Smooth muscle cell (in vitro differentiated cells): Measurements from ENCODE around the gene GADD45A. TPM values are rescaled to one million over a fixed set of nuclear protein-coding genes. Genes with fewer than 3 reads are reported as not detected.
A peak's percentile ranks its signal among the peaks of the same experiment; 100 is the strongest.

Experiments
- DNase-seq: peaks from one replicate; lab custom pipeline; 2025; ENCODE audit not compliant: unreplicated experiment; lab: John Stamatoyannopoulos, UW
- H2AFZ ChIP-seq: fragments of 200-600 bp; sonication (generic); 2 replicates; pipeline ENCODE4 v1.6.0; 2016; ENCODE audit warnings: antibody characterized with exemption, low read depth, mild to moderate bottlenecking
- H3F3A ChIP-seq: fragments of 200-600 bp; sonication (generic); 2 replicates; pipeline ENCODE4 v1.6.0; 2017; ENCODE audit warnings: antibody characterized with exemption, low read depth
- H3K27ac ChIP-seq: fragments of 200-600 bp; sonication (generic); 2 replicates; pipeline ENCODE4 v1.5.1; 2016; ENCODE audit warnings: low read depth, mild to moderate bottlenecking
- H3K27me3 ChIP-seq: fragments of 200-600 bp; sonication (generic); 2 replicates; pipeline ENCODE4 v1.6.1; 2016; ENCODE audit warnings: low read depth, mild to moderate bottlenecking
- H3K36me3 ChIP-seq: fragments of 200-600 bp; sonication (generic); 2 replicates; pipeline ENCODE4 v1.5.1; 2016; ENCODE audit warnings: low read depth
- H3K4me1 ChIP-seq: fragments of 200-600 bp; sonication (generic); 2 replicates; pipeline ENCODE4 v1.5.1; 2016; ENCODE audit warnings: low read depth
- H3K4me2 ChIP-seq: fragments of 200-600 bp; sonication (generic); 2 replicates; pipeline ENCODE4 v1.6.0; 2016; ENCODE audit warnings: mild to moderate bottlenecking
- H3K4me3 ChIP-seq: fragments of 200-600 bp; sonication (generic); 2 replicates; pipeline ENCODE4 v1.5.1; 2016; ENCODE audit warnings: mild to moderate bottlenecking
- H3K79me2 ChIP-seq: fragments of 200-600 bp; sonication (generic); 2 replicates; pipeline ENCODE4 v1.6.0; 2016; ENCODE audit warnings: low read depth, mild to moderate bottlenecking
- H3K9ac ChIP-seq: fragments of 200-600 bp; sonication (generic); 2 replicates; pipeline ENCODE4 v1.6.0; 2016; ENCODE audit warnings: low read depth
- H3K9me3 ChIP-seq: fragments of 200-600 bp; sonication (generic); replicated peaks from 2 replicates; pipeline ENCODE4 v1.5.1; 2016; ENCODE audit warnings: low read depth
- H4K20me1 ChIP-seq: fragments of 200-600 bp; sonication (generic); 2 replicates; pipeline ENCODE4 v1.6.0; 2016; ENCODE audit warnings: low read depth
- CTCF ChIP-seq: fragments of 200-600 bp; sonication (generic); IDR thresholded peaks from 2 replicates; pipeline ENCODE4 v1.5.1; 2017; ENCODE audit warnings: borderline replicate concordance, mild to moderate bottlenecking, antibody characterized with exemption; ENCODE audit not compliant: insufficient read depth, poor library complexity, severe bottlenecking
- WGBS: methylation state at CpG from one replicate; pipeline ENCODE4 v1.1.7; 2016; ENCODE audit warnings: low lambda C conversion rate; 5-methylcytosine and 5-hydroxymethylcytosine counted together
- polyA plus RNA-seq: library from polyadenylated mRNA; unstranded; fragments of >200 nt; fragmentation: Nextera tagmentation; extraction: Ambion mirVana; gene quantifications from 2 replicates; pipeline ENCODE4 v1.2.1, GENCODE V29; 2016
- total RNA-seq: library from RNA; depleted of rRNA; stranded (reverse); fragments of >200 nt; gene quantifications from 2 replicates; pipeline ENCODE4 v1.2.3, GENCODE V29; 2014

The GADD45A gene
- total and polyA plus RNA-seq, 2 experiments from 2014 or later, result 130 to 205 TPM

- Histone ChIP-seq H3K27me3 (peaks cover under 1% of the 10 kb centered on the region), H3K4me3 (no peak overlapping the region), H3K4me1 (no peaks in the 10 kb centered on the region), H3K9ac (no peak overlapping the region), H3K4me2 (peak overlapping the region; percentile 18), H4K20me1 (no peaks in the 10 kb centered on the region), H3K9me3 (no peaks in the 10 kb centered on the region), H2AFZ (no peak overlapping the region), H3K79me2 (no peaks in the 10 kb centered on the region), H3K36me3 (no peaks in the 10 kb centered on the region), H3F3A (no peaks in the 10 kb centered on the region), H3K27ac (peak overlapping the region; percentile 20)
- 29% methylated on average over 2 of the region's 2 CpGs for WGBS
- DNase-seq, result no peak
- TF ChIP-seq CTCF, result no peak
Measured at GRCh38 chr1:67675800-67676199, 9.2 kb upstream of the GADD45A start.

- no peaks in the 10 kb centered on the region for H3K36me3 ChIP-seq
- H3K79me2 ChIP-seq, result no peaks in the 10 kb centered on the region
- H4K20me1 ChIP-seq, result no peaks in the 10 kb centered on the region
- H3F3A ChIP-seq, result no peaks in the 10 kb centered on the region
- H3K27ac ChIP-seq, result no peak overlapping the region
- 85% methylated on average over 2 of the region's 2 CpGs for WGBS
- no peak for TF ChIP-seq CTCF
- no peak overlapping the region for H2AFZ ChIP-seq
- H3K4me1 ChIP-seq, result no peaks in the 10 kb centered on the region
- no peak overlapping the region for H3K9ac ChIP-seq
- DNase-seq, result no peak
- no peaks in the 10 kb centered on the region for H3K27me3 ChIP-seq
- no peak overlapping the region for H3K4me3 ChIP-seq
- no peak overlapping the region for H3K4me2 ChIP-seq
- no peaks in the 10 kb centered on the region for H3K9me3 ChIP-seq
Measured at GRCh38 chr1:67676287-67676686, 8.7 kb upstream of the GADD45A start.

- Histone ChIP-seq H3K27ac (no peak overlapping the region), H3K79me2 (no peaks in the 10 kb centered on the region), H3F3A (no peaks in the 10 kb centered on the region), H2AFZ (no peak overlapping the region), H3K9ac (no peak overlapping the region), H3K9me3 (no peaks in the 10 kb centered on the region), H3K4me2 (no peak overlapping the region), H3K4me3 (no peak overlapping the region), H3K4me1 (no peaks in the 10 kb centered on the region), H3K27me3 (no peaks in the 10 kb centered on the region), H3K36me3 (no peaks in the 10 kb centered on the region), H4K20me1 (no peaks in the 10 kb centered on the region)
- WGBS, result 78% methylated on average over 2 of the region's 2 CpGs
- no peak for TF ChIP-seq CTCF
- no peak for DNase-seq
Measured at GRCh38 chr1:67676946-67677345, 8.1 kb upstream of the GADD45A start.

GRCh38 chr1:67677408-67677807 is 7.6 kb upstream of the GADD45A start:
- Histone ChIP-seq H3K79me2 (no peaks in the 10 kb centered on the region), H3K4me2 (no peak overlapping the region), H3K4me1 (no peaks in the 10 kb centered on the region), H3K27me3 (no peaks in the 10 kb centered on the region), H2AFZ (no peak overlapping the region), H3K4me3 (no peak overlapping the region), H3K9ac (no peak overlapping the region), H3K36me3 (no peaks in the 10 kb centered on the region), H3F3A (no peaks in the 10 kb centered on the region), H4K20me1 (no peaks in the 10 kb centered on the region), H3K9me3 (no peaks in the 10 kb centered on the region), H3K27ac (no peak overlapping the region)
- DNase-seq, result no peak
- no peak for TF ChIP-seq CTCF
- 90% methylated on average over 2 of the region's 2 CpGs for WGBS
